Dedifferentiated amniotic fluid mesenchymal stem cell (primary cell): ENCODE results near the gene RASSF3.

Experiments
- DNase-seq: peaks from one replicate; pipeline ENCODE4 v3.0.0-alpha.2; 2016; ENCODE audit errors: extremely low spot score

The RASSF3 gene

DNA sequence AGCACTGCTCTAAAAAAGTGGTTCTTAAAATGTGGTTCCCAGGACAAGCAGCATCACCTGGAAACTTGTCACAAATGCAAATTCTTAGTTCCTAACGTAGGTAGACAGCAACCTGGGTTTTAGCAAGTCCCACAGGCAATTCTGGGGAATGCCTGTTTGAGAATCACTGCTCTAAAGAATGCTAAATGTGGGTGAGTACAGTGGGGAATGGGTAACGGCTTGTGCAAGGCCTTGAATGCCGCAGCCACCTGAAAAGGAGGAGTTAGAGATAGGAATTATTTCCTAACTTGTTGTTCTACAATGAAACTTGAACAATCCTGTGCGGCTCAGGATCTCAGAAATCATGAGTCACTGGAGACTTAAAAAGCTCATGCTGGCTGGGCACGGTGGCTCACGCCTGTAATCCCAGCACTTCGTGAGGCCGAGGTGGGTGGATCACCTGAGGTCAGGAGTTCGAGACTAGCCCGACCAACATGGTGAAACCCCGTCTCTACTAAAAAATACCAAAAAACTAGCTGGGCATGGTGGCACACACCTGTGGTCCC, 114.0 kb downstream of the RASSF3 start:
- DNase-seq = no peak

DNA sequence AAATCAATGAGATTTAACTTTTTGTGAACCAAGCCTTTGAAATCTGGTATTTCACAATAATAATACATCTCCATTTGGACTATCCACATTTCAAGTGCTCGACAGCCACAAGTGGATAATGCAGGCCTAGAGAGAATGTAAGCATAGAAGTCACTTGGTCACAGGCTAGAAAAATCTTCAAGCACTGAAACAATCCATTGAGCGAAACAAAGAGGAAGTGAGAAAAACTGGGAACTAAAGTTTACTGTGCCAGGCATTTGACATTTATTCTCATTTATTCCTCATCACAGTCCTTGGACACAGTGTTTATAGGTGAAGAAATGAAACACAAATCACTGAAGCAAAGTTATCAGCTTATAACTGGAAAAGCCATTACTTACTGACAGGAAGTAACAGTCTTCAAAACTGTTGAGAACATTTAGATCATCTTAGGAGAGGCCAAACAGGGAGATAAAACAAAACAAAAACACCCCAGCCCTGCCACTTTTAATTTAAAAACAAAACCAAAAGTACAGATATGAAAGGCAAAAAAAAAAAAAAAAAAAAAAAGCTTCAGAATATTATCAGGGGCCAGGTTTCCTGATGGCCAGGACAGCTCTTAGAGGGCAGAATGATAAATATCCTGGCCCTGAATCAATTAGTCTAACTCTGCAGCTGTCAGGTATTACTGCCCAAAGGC, 119.8 kb downstream of the RASSF3 start:
- no peak for DNase-seq

DNA sequence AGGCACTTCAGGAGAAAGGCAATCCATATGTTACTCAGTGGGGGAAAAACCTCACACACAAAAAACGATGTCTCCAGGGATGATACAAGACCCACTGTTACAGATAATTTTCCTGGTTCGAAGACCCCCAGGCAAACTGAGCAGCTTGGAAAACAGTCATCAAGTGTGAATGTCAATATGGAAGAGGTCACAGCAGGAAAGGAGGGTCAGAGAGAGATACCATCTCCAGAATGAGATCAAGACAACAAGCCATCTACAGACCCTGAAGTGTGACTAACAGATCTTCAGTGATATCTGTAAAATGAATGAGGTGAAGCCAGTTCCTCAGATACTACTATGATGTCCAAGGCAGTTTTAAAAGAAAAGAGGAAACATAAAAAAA, 120.3 kb downstream of the RASSF3 start:
- no peak for DNase-seq

GRCh38 chr12:64731683-64732082, 121.4 kb downstream of the RASSF3 start:
- no peak for DNase-seq

- DNase-seq = no peak
These were observed 123.6 kb downstream of the RASSF3 start for GRCh38 chr12:64733857-64734256.

GRCh38 chr12:64735442-64735841, 125.1 kb downstream of the RASSF3 start:
- DNase-seq = no peak

GRCh38 chr12:64736771-64737170, 126.5 kb downstream of the RASSF3 start:
- DNase-seq = no peak

DNA sequence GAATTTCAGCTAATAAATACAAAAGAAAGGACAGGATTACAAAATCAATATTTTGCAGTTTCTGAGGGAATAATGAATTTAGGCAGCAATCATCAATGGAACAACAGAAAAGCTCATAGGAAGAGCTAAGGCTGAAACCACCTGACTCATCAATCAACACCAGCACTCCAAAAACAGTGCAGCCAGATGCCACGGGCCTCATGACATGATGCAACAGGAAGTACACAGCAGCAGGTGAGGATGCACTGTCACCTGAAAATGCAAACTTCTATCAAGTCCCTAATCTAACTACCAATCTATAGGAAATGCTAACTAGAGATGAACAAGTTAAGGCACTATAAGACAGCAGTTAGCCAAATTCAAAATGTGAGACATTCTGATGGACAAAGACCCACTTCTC, 127.2 kb downstream of the RASSF3 start:
- DNase-seq = no peak

DNA sequence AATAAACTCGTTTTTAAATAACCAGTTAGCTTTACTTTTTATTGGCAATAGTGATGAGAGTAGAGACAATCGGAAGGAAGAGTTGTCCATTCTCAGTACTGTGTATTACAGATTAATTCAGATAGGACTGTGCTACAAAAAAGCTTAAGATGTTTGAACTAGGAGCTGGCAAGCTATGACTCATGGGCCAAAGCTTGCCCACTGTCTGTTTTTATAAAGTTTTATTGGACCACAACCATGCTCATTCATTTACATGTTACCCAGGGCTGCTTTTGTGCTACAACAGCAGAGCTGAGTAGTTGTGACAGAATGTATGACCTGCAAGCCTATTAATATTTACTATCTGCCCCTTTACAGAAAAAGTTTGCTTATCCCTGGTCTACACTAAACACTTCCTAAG, 129.5 kb downstream of the RASSF3 start:
- DNase-seq = no peak

DNA sequence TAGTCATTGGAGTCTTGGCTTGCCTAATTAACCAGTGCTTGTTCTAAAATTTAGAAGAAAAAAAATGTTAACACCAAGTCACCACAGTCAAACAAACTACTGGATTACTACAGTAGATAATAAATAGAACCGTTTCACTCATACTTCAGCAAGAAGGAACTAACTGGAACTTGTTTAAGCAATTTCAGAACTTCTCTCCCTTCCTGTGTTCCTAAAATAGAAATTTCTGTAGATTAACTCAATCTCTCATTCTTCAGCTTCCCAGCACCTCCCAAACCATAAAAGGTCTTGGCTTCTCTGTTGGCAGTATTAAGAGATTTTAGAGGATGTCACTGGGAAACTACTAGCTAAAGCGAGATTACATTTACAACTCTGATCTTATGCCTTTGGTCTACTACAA, 130.4 kb downstream of the RASSF3 start:
- DNase-seq = no peak

DNA sequence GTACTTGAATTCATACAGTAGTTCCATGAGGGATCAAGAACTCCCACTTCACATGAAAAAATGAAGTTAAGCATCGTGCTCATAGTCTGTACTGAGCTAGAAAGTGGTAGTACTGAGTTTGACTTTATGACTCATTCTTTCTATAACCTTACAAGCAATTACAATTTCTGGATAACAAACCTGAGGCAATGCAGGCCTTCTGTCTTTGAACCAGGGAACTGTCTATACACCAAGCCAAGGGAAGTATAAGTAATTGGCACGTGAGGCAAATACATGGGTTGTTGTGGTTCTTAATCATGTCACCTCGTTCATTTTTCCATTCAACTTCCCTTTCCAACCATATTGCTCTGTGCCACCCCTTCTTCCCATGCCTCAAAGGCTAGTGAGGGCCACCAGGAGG, 132.1 kb downstream of the RASSF3 start:
- no peak for DNase-seq

DNA sequence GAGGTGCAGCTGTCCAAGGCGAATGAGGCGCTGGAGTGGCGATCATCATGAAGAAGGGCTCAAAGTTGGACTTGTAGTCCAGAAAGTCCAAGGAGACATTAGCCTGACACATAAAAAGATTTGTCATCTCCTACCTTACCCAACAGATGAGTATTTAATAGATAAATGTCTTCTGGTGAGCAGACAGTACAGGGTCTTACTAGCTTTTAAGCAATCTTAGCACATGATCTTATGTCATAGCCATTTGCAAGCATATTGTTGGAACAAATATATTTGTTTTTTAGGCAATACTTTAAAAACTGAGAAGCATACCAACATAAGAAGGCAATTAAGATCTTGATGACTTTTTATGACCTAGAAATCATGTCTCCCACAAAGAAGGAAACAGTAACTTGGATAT, 132.9 kb downstream of the RASSF3 start:
- DNase-seq = no peak

GRCh38 chr12:64744422-64745258, 134.3 kb downstream of the RASSF3 start:
- DNase-seq = no peak

DNA sequence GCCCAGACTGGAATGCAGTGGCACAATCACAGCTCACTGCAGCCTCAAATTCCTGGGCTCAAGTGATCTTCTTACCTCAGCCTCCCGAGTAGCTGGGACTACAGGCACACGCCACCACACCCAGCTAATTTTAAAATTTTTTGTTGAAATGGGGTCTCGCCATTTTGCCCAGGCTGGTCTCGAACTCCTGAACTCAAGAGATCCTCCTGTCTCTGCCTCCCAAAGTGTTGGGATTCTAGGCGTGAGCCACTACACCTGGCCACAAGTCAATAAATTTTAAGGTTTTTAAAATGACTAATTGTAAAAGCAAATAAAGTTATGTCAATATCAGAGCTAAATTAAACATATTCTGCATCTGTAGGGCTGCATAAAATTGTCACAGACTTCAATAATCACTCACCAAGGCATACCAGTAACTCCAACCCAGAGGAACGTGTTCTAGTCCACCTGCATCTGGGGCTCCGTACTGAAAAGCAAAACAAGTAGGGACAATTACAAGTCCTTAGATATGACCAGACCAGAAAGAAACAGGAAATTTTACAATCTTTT, 135.0 kb downstream of the RASSF3 start:
- no peak for DNase-seq

GRCh38 chr12:64745980-64746379, 135.7 kb downstream of the RASSF3 start:
- no peak for DNase-seq

DNA sequence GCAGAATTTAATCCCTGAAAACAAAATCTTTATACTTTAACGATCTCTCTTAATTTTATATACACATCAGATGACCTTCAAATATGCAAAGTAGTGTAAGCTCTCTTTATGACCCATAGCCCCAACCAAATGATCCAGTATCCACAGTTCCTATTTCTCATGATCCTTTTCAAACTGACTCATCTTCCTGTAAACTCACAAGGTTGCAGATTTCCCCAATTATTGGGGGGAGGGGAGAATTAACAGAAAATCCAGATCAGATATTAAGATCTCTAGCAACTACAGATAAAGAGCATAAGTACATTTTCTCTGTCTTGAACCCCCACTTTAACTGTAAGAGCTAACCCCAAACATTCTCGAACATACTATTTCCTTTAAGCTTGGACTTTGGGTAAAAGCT, 136.4 kb downstream of the RASSF3 start:
- DNase-seq = no peak
